MM.1S (cell line): ENCODE data around the gene KCNJ5.

Experiments used
- DNase-seq: peaks from one replicate; pipeline ENCODE4 v3.0.0-alpha.2; 2015
- H2AFZ ChIP-seq: fragments of 300-600 bp; sonication (generic); 2 replicates; pipeline ENCODE4 v1.6.0; 2016; ENCODE audit warnings: antibody characterized with exemption, low read length
- H3F3A ChIP-seq: fragments of 300-600 bp; sonication (generic); 2 replicates; pipeline ENCODE4 v1.6.1; 2016; ENCODE audit warnings: mild to moderate bottlenecking, antibody characterized with exemption, low read length, moderate library complexity, mixed read lengths; ENCODE audit not compliant: insufficient read depth
- H3K27ac ChIP-seq: fragments of 300-600 bp; sonication (generic); 2 replicates; pipeline ENCODE4 v1.5.1; 2016; ENCODE audit warnings: mild to moderate bottlenecking, low read length
- H3K27me3 ChIP-seq: fragments of 300-600 bp; sonication (generic); replicated peaks from 2 replicates; pipeline ENCODE4 v1.6.0; 2016; ENCODE audit warnings: low read length; ENCODE audit not compliant: insufficient read depth
- H3K36me3 ChIP-seq: fragments of 300-600 bp; sonication (generic); replicated peaks from 2 replicates; pipeline ENCODE4 v1.6.1; 2016; ENCODE audit warnings: mild to moderate bottlenecking, low read length, mixed read lengths; ENCODE audit not compliant: insufficient read depth
- H3K4me1 ChIP-seq: fragments of 300-600 bp; sonication (generic); 2 replicates; pipeline ENCODE4 v1.6.1; 2016; ENCODE audit warnings: low read length, mixed read lengths
- H3K4me2 ChIP-seq: fragments of 300-600 bp; sonication (generic); 2 replicates; pipeline ENCODE4 v1.6.0; 2016; ENCODE audit warnings: low read depth, low read length
- H3K4me3 ChIP-seq: fragments of 300-600 bp; sonication (generic); 2 replicates; pipeline ENCODE4 v1.5.1; 2016; ENCODE audit warnings: low read length, mixed read lengths
- H3K79me2 ChIP-seq: fragments of 300-600 bp; sonication (generic); 2 replicates; pipeline ENCODE4 v1.6.1; 2016; ENCODE audit warnings: mixed run types, low read length, mixed read lengths
- H3K9ac ChIP-seq: fragments of 300-600 bp; sonication (generic); 2 replicates; pipeline ENCODE4 v1.6.1; 2016; ENCODE audit warnings: low read length, mixed read lengths
- H3K9me2 ChIP-seq: fragments of 300-600 bp; sonication (generic); replicated peaks from 2 replicates; pipeline ENCODE4 v1.6.1; 2016; ENCODE audit warnings: mild to moderate bottlenecking, low read length, mixed read lengths; ENCODE audit not compliant: insufficient read depth
- H3K9me3 ChIP-seq: fragments of 300-600 bp; sonication (generic); replicated peaks from 2 replicates; pipeline ENCODE4 v1.6.1; 2016; ENCODE audit warnings: mild to moderate bottlenecking, low read length, mixed read lengths; ENCODE audit not compliant: insufficient read depth
- H4K20me1 ChIP-seq: fragments of 300-600 bp; sonication (generic); 2 replicates; pipeline ENCODE4 v1.6.1; 2016; ENCODE audit warnings: mild to moderate bottlenecking, low read length, moderate library complexity, mixed read lengths; ENCODE audit not compliant: insufficient read depth
- EZH2 ChIP-seq: fragments of 300-600 bp; sonication (generic); optimal IDR thresholded peaks from 2 replicates; pipeline ENCODE3; 2017; ENCODE audit warnings: low read depth, mild to moderate bottlenecking, antibody characterized with exemption, low read length, mixed read lengths
- EZH2phosphoT487 ChIP-seq: fragments of 300-600 bp; sonication (generic); IDR thresholded peaks from 2 replicates; pipeline ENCODE4 v1.6.1; 2018; ENCODE audit warnings: antibody characterized with exemption, low read length
- TF ChIP-seq, protein P1 (sequence below): fragments of 300-600 bp; sonication (generic); IDR thresholded peaks from 2 replicates; pipeline ENCODE4 v1.5.1; 2016; ENCODE audit warnings: antibody characterized with exemption, low read length, mixed read lengths

The KCNJ5 gene

DNA sequence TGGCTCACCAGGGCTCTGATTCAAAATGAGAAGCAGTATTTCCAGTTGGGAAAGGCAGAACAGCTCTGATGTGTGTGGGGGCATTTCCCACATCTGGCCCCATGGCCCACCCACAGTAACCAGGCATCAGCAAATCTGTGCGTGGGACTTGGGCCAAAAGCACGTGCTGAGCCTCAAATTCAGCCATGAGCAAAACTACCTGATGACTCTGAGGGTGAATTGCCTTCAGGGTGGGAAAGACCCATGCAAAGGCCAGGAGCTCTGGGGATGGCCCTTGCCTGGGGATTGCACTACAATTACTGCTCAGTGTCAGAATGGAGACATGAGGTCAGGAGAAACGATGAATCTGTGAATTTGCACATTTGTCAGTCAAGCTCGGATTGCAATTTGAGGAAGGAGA is 30.6 kb downstream of the KCNJ5 start:
- Histone ChIP-seq H3K36me3 (no peaks in the 10 kb centered on the region), H3K27me3 (no peaks in the 10 kb centered on the region), H3K27ac (no peak overlapping the region), H3K79me2 (no peaks in the 10 kb centered on the region), H3K4me1 (peaks cover 7% of the 10 kb centered on the region; the same call in 1 of the 2 replicates), H3K4me2 (no peak overlapping the region), H3K9ac (no peak overlapping the region), H3K9me3 (no peaks in the 10 kb centered on the region), H3K9me2 (no peaks in the 10 kb centered on the region), H4K20me1 (no peaks in the 10 kb centered on the region), H2AFZ (no peak overlapping the region), H3K4me3 (no peak overlapping the region), H3F3A (no peaks in the 10 kb centered on the region)
- TF ChIP-seq, protein P1, sequence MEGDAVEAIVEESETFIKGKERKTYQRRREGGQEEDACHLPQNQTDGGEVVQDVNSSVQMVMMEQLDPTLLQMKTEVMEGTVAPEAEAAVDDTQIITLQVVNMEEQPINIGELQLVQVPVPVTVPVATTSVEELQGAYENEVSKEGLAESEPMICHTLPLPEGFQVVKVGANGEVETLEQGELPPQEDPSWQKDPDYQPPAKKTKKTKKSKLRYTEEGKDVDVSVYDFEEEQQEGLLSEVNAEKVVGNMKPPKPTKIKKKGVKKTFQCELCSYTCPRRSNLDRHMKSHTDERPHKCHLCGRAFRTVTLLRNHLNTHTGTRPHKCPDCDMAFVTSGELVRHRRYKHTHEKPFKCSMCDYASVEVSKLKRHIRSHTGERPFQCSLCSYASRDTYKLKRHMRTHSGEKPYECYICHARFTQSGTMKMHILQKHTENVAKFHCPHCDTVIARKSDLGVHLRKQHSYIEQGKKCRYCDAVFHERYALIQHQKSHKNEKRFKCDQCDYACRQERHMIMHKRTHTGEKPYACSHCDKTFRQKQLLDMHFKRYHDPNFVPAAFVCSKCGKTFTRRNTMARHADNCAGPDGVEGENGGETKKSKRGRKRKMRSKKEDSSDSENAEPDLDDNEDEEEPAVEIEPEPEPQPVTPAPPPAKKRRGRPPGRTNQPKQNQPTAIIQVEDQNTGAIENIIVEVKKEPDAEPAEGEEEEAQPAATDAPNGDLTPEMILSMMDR, result no peak
- TF ChIP-seq EZH2 (no peak), EZH2phosphoT487 (no peak)
- no peak for DNase-seq

DNA sequence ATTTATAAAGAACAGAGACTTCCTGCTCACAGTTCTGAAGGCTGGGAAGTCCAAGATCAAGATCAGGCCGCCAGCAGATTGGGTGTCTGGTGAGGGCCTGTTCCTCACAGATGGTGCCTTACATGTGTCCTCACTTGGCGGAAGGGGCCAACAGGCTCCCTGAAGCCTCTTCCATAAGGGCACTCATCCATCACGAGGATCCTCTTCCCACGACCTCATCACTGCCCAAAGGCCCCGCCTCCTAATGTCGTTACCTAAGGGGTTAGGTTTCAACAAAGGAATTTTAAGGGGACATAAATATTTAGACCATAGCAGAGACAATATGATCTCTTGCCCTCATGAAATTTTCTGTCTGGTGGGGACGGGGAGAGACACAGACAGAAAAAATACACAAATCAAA is 32.9 kb downstream of the KCNJ5 start:
- H3K4me2 ChIP-seq, result no peak overlapping the region
- H3K36me3 ChIP-seq, result no peaks in the 10 kb centered on the region
- H3K27me3 ChIP-seq, result no peaks in the 10 kb centered on the region
- TF ChIP-seq, protein P1, result no peak
- TF ChIP-seq EZH2phosphoT487, result no peak
- H3K4me1 ChIP-seq, result peaks cover 16% of the 10 kb centered on the region
- DNase-seq, result no peak
- H3F3A ChIP-seq, result peaks cover 4% of the 10 kb centered on the region
- H3K9me3 ChIP-seq, result no peaks in the 10 kb centered on the region
- no peak overlapping the region for H3K9ac ChIP-seq
- no peak overlapping the region for H3K27ac ChIP-seq
- no peak overlapping the region for H3K4me3 ChIP-seq
- no peaks in the 10 kb centered on the region for H3K79me2 ChIP-seq
- no peaks in the 10 kb centered on the region for H4K20me1 ChIP-seq
- no peak overlapping the region for H2AFZ ChIP-seq
- no peaks in the 10 kb centered on the region for H3K9me2 ChIP-seq

DNA sequence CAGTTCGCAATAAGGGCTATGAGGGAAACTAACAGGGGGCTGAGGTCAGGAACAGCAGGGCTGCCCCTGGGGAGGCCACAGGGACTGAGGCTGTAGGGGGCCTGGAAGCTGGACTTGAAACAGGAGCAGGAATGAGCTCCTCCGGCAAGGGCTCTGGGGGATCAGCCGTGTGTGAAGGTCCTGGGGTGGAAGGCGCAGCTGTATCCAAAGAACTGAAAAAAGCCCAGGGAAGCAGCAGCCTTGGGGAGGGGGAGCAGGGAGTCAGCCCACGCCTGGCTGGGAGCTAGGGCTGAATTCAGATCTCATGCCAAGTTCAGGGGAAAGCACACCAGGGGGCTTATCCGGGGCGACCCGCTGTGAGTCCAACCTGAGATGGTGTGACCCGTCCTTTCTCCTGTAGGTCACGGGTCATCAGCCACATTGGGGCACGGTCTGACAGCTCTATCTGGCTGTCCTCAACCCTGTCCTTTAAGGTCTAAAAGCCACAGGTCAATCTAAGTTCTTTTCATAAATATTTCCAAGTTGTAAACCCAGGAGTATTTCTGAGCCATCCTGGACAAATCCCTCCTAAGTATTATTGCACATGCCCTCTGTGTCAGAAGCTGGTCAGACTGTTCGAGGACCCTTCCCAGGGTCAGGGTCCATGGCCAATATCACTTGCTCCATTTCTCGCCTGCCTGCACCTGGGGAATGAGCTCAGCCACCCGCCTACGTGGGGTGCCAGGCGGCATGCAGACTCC is 33.5 kb downstream of the KCNJ5 start:
- DNase-seq, result no peak
- Histone ChIP-seq H3K36me3 (no peaks in the 10 kb centered on the region), H3F3A (peaks cover 4% of the 10 kb centered on the region), H3K9me2 (no peaks in the 10 kb centered on the region), H3K79me2 (no peaks in the 10 kb centered on the region), H3K4me3 (no peak overlapping the region), H3K4me1 (peaks cover 17% of the 10 kb centered on the region), H4K20me1 (no peaks in the 10 kb centered on the region), H3K27me3 (no peaks in the 10 kb centered on the region), H3K4me2 (no peak overlapping the region), H3K9ac (no peak overlapping the region), H2AFZ (no peak overlapping the region), H3K9me3 (no peaks in the 10 kb centered on the region), H3K27ac (no peak overlapping the region)
- no peak for TF ChIP-seq EZH2
- TF ChIP-seq, protein P1, result no peak
- TF ChIP-seq EZH2phosphoT487, result no peak
